NT2/D1 (cell line): ENCODE measurements around the gene MGAM2.

Source experiments
- SUZ12 ChIP-seq: IDR thresholded peaks from 2 replicates; pipeline ENCODE4 v1.6.1; 2011; ENCODE audit not compliant: insufficient read length, insufficient read depth; ENCODE audit errors: extremely low read depth
- YY1 ChIP-seq: IDR thresholded peaks from 2 replicates; pipeline ENCODE4 v1.6.1; 2011; ENCODE audit not compliant: insufficient read length, insufficient read depth

DNA sequence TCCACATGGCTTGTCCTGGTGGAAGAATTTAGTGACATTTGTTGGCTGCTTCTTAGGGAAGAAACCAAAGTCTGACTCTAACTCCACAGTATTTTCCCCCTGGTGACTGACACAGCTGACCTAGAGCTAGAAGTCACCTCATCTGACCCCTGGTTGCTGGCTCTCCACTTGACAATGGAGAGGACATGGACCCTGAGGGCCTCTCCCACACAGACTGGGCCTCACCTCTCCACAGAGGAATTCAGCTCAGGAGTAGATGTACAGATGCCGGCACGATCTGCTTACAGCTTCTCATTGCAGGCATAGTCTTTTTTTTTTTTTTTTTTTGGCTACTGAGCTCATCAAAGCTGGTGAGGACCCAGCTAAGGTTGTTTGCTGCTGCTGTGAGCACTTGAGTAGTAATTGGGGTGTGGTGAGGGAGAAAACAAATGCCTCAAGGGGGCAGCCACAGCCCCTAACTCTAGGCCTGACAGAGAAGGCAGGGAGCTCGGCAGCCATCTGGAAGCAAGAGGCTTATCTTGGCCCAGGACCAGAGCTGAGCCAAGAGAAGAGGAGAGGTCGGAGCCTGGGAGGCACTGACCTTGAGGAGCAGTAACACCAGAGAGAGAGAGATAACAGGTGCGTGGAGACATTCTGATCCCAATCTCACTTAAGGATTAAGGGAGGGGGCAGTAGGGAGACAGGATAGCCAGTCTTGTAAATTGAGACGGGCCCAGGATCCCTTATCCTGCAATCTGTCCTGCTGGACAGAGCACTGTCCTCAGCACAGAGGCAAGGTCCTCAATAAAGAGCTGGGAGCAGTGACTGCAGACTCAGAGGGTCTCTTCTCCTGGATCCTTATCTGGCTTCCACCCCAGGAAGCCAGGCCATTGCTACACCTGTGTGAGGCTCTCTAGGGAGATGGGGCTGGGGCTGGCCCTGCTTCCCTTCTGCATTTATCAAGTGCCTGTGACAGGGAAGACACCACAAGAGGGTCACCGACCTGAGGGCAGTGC, 136.9 kb downstream of the MGAM2 start:
- TF ChIP-seq YY1 (no peak), SUZ12 (no peak)
